BLaER1 (cell line): ENCODE measurements around the gene PHF21B.
"Not testable (repeated sequence)": the region's sequence is repeated elsewhere in the genome, so short reads cannot be mapped to it uniquely, and the experiment has no call there.

Source experiments
- H3K27ac ChIP-seq: shearing (Covaris generic); formaldehyde crosslinking; 2 replicates; pipeline ENCODE4 v1.8.1; 2022
- H3K27me3 ChIP-seq: shearing (Covaris generic); formaldehyde crosslinking; 2 replicates; pipeline ENCODE4 v1.8.1; 2022
- H3K36me3 ChIP-seq: shearing (Covaris generic); formaldehyde crosslinking; 2 replicates; pipeline ENCODE4 v1.8.1; 2022
- H3K4me1 ChIP-seq: shearing (Covaris generic); formaldehyde crosslinking; 2 replicates; pipeline ENCODE4 v1.8.1; 2022
- H3K4me2 ChIP-seq: shearing (Covaris generic); formaldehyde crosslinking; 2 replicates; pipeline ENCODE4 v1.8.1; 2022
- H3K4me3 ChIP-seq: shearing (Covaris generic); formaldehyde crosslinking; 2 replicates; pipeline ENCODE4 v1.8.1; 2022
- H3K9ac ChIP-seq: shearing (Covaris generic); formaldehyde crosslinking; 2 replicates; pipeline ENCODE4 v1.8.1; 2022
- H3K9me3 ChIP-seq: shearing (Covaris generic); formaldehyde crosslinking; 2 replicates; pipeline ENCODE4 v1.8.1; 2022
- H4K20me1 ChIP-seq: shearing (Covaris generic); formaldehyde crosslinking; 2 replicates; pipeline ENCODE4 v1.8.1; 2022
- Cebpa-rat ChIP-seq: shearing (Covaris generic); IDR thresholded peaks from 2 replicates; pipeline ENCODE4 v1.8.1; 2022

PHF21B gene

DNA sequence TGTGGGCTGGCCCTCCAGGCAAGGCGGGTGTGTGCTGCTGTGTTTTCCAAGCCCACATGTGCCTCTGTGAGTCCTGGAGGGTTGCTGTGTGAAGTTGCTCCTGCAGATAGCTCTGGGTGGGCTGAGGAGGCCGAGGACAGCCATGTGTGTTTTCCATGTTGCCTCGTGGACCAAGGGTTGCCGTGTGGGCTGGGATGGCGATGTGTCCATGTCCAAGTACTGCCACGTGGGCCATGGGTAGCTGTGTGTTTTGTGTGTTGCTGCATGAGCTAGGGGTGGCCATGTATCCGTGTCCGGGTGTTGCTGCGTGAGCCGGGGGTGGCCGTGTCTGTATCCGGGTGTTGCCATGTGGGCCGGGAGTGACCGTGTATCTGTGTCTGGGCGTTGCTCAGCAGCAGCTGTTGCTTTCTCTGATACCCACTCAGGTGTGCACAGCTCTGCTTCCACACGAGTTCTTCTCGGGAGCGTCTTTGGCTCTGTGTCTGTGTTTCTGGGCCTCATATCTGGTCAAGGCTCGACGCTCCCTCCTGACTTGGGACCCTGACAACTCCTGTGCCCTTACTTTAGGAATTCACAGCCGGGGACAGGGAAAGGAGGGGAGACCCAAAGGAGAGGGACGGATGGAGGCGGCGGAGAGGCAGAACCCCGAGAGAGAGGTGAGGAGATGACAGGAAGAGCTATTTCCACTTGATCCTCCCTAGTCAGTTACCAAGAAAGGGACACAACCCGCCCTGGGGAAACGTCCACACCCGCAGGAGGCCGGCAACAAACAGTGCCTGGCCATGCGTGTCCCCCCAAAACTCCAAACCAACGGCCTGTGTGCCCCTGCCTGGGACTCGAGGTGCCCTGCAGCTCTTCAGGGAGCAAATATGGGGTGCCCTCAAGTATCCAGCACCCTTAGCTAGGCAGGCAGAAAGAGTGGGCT is 83.1 kb downstream of the PHF21B start:
- Histone ChIP-seq H3K4me3 (no peak overlapping the region), H3K9ac (no peak overlapping the region), H3K27ac (no peak overlapping the region), H3K4me2 (no peak overlapping the region), H4K20me1 (no peaks in the 10 kb centered on the region), H3K27me3 (no peaks in the 10 kb centered on the region), H3K9me3 (peaks cover 7% of the 10 kb centered on the region; the same call in 1 of the 2 replicates), H3K36me3 (no peaks in the 10 kb centered on the region), H3K4me1 (peaks cover 9% of the 10 kb centered on the region)
- TF ChIP-seq Cebpa-rat, result no peak

DNA sequence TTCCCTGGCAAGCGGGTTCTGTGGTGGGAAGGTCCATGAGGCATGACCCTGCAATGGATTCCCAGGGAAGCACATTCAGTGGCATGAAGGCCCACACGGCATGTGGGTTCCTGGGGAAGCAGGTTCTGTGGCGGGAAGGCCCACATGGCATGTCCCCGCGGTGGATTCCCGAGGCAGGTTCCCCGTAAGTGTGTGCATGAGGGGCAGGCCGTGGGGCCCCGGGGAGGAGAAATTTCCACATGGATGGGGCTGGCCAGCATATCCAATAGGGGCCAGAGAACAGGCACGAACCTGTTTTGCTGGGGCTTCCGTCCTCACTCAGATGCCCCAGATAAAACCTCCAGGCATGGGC is 83.7 kb downstream of the PHF21B start:
- Histone ChIP-seq H3K4me2 (no peak overlapping the region), H3K9me3 (peaks cover 7% of the 10 kb centered on the region; the same call in 1 of the 2 replicates), H3K27me3 (no peaks in the 10 kb centered on the region), H3K9ac (no peak overlapping the region), H3K4me3 (no peak overlapping the region), H3K36me3 (no peaks in the 10 kb centered on the region), H3K4me1 (peaks cover 6% of the 10 kb centered on the region), H3K27ac (no peak overlapping the region), H4K20me1 (no peaks in the 10 kb centered on the region)
- no peak for TF ChIP-seq Cebpa-rat

DNA sequence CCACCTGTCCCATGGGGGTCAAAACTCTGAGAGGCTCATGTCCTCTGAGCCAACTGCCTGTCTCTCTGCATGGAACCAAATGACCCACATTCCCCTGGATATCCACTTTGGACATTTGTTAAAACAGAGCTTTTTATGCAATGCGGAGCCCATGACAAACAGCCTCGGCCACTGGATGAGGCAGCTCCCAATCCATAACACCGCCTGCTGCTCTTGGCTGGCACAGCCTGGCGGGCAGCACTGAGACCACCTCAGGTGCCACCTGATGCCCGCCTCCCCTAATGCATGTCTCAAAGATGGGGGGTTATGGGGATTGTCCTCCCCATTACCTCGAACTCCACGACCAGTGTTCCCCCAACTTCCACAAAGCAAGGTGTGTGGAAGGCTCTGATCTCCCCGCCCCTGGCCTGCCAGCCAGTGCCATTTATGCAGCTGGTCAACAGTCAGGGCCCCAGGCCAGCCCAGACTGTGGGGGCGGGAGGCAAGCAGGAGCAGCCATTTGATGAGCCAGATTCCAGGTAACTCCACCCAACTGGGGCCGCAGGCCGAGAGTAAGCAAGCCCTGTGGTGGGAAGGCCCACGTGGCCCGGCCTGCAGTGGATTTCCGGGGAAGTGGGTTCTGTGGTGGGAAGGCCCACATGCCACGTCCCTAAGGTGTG is 84.2 kb downstream of the PHF21B start:
- no peaks in the 10 kb centered on the region for H3K27me3 ChIP-seq
- H3K4me3 ChIP-seq, result no peak overlapping the region
- peaks cover 7% of the 10 kb centered on the region; the same call in 1 of the 2 replicates for H3K9me3 ChIP-seq
- no peak for TF ChIP-seq Cebpa-rat
- no peak overlapping the region for H3K4me2 ChIP-seq
- H3K27ac ChIP-seq, result no peak overlapping the region
- H3K9ac ChIP-seq, result no peak overlapping the region
- no peaks in the 10 kb centered on the region for H3K36me3 ChIP-seq
- no peaks in the 10 kb centered on the region for H4K20me1 ChIP-seq
- H3K4me1 ChIP-seq, result peaks cover 6% of the 10 kb centered on the region

DNA sequence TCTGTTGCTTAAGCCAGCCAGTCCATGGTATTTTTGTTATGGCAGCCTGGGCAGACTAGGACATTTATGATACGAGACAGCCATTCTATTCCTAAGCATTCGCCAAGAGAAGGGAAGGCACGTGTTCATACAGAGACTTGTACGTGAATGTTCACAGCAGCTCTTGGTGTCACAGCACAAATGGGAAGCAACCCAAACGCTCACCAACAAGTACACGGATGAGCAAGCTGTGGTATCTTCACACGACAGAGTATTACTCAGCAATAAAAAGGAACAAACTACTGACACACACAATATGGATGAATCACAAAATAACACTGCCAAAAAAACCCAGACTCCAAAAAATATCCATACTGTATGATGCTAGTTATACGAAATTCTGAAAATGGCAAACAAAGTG is 85.1 kb downstream of the PHF21B start:
- no peak overlapping the region for H3K4me2 ChIP-seq
- H3K36me3 ChIP-seq, result no peaks in the 10 kb centered on the region
- peaks cover 7% of the 10 kb centered on the region; the same call in 1 of the 2 replicates for H3K9me3 ChIP-seq
- no peaks in the 10 kb centered on the region for H3K27me3 ChIP-seq
- no peak overlapping the region for H3K27ac ChIP-seq
- peaks cover 6% of the 10 kb centered on the region for H3K4me1 ChIP-seq
- H3K4me3 ChIP-seq, result no peak overlapping the region
- no peak overlapping the region for H3K9ac ChIP-seq
- H4K20me1 ChIP-seq, result no peaks in the 10 kb centered on the region
- TF ChIP-seq Cebpa-rat, result no peak

DNA sequence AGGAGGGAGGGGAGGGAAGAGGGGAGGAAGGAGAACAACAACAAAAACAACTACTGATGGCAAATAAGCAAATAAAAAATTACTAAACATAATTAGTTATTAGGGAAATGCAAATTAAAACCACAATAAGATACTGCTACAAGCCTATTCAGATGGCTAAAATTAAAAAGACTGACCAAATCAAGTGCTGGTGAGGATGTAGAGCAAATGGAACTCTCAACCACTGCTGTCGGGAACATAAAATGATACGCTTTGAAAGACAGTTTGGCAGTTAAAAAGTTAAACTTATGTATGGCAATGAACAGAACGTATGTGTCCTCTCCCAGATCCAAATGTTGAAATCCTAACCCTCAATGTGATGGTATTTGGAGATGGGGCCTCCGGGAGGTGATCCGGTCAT is 85.7 kb downstream of the PHF21B start:
- Histone ChIP-seq H3K36me3 (no peaks in the 10 kb centered on the region), H3K4me2 (no peak overlapping the region), H3K27me3 (no peaks in the 10 kb centered on the region), H3K9ac (no peak overlapping the region), H3K4me1 (peaks cover 6% of the 10 kb centered on the region), H4K20me1 (no peaks in the 10 kb centered on the region), H3K4me3 (no peak overlapping the region), H3K9me3 (peaks cover 7% of the 10 kb centered on the region; the same call in 1 of the 2 replicates), H3K27ac (no peak overlapping the region)
- TF ChIP-seq Cebpa-rat, result no peak

DNA sequence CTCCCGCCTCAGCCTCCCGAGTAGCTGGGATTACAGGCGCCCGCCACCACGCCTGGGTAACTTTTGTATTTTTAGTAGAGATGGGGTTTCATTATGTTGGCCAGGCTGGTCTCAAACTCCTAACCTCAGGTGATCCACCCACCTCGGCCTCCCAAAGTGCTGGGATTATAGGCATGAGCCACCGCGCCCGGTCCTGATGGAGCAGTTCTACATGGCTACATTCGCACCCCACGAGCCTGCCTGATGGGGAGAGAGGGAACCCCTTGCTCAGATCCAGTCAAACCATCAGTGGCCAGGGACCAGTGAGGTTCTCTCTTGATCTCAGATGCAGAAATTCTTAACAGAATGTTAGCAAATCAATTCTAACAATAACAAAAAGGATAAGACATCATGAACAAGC is 88.0 kb downstream of the PHF21B start:
- H3K9me3 ChIP-seq, H3K36me3 ChIP-seq, H4K20me1 ChIP-seq, H3K4me1 ChIP-seq, H3K4me3 ChIP-seq, H3K9ac ChIP-seq, H3K27me3 ChIP-seq, H3K4me2 ChIP-seq, H3K27ac ChIP-seq: not testable (repeated sequence)

DNA sequence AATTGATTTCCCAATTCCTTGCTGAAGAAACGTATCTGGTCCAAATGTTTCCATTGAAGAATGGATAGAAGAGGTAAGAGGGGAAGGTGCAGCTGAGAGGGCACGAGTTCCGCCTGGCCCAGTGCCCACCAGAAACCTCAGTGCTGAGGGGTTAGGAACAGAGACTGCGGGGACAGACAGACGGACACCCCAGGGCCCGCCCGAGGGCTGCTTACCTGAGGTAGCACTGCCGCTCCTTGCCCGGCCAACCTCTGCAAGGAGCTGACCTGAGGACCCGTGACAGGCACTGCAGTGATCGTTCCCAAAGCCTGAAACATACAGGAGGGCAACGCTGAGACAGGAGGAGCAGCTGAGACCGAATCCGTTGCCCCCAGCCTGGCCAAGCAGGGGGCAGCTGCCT is 89.6 kb downstream of the PHF21B start:
- H3K27ac ChIP-seq, result no peak overlapping the region
- H3K36me3 ChIP-seq, result no peaks in the 10 kb centered on the region
- no peak for TF ChIP-seq Cebpa-rat
- no peaks in the 10 kb centered on the region for H3K4me1 ChIP-seq
- H3K9me3 ChIP-seq, result peaks cover 7% of the 10 kb centered on the region; the same call in 1 of the 2 replicates
- no peaks in the 10 kb centered on the region for H4K20me1 ChIP-seq
- H3K4me2 ChIP-seq, result no peak overlapping the region
- H3K4me3 ChIP-seq, result no peak overlapping the region
- H3K9ac ChIP-seq, result no peak overlapping the region
- H3K27me3 ChIP-seq, result no peaks in the 10 kb centered on the region

DNA sequence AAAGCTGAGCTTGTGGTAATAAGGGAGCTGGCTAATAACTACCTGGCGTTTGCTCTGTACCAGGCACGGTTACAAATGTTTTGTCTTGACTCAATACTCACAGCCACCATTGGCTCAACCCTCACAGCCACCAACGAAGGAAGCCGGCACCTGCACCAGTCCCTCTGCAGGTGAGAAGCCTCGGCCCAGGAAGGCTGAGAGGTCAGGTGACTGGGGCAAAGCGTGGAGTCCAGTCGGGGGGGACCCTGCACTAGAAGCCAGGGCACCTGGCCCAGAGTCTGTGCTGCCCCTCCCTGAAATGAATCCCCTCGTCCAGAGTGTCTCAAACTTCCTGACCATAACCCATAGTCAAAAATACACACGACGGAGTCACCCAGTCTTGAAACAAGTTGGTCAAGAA is 90.1 kb downstream of the PHF21B start:
- TF ChIP-seq Cebpa-rat, result no peak
- no peaks in the 10 kb centered on the region for H3K4me1 ChIP-seq
- H4K20me1 ChIP-seq, result no peaks in the 10 kb centered on the region
- H3K27me3 ChIP-seq, result no peaks in the 10 kb centered on the region
- no peak overlapping the region for H3K27ac ChIP-seq
- no peak overlapping the region for H3K4me3 ChIP-seq
- peaks cover 7% of the 10 kb centered on the region; the same call in 1 of the 2 replicates for H3K9me3 ChIP-seq
- H3K36me3 ChIP-seq, result no peaks in the 10 kb centered on the region
- H3K9ac ChIP-seq, result no peak overlapping the region
- no peak overlapping the region for H3K4me2 ChIP-seq

DNA sequence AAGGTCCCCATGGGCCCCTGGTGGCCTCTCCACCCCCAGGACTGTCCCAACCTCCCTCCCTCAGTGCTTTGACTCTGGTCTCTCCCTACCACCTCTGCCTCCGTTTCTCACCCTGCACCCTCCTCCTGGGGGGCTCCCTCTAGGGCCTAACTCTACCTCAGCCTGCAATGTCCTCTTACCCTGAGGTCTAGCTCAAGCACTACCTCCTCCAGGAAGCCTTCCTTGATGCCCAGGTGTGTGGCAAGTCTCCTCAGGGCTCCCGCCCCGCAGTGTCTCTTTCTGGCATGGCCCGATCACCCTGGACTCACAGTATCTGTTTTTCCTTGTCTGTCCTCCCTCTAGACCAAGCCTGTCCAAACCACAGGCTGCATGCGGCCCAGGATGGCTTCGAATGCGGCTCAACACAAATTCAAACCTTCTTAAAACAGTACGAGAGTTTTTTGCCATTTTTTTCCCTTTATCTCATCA is 90.8 kb downstream of the PHF21B start:
- H3K36me3 ChIP-seq, result no peaks in the 10 kb centered on the region
- no peaks in the 10 kb centered on the region for H3K27me3 ChIP-seq
- H3K4me1 ChIP-seq, result no peaks in the 10 kb centered on the region

More for the DNA sequence above, 90.8 kb downstream of the PHF21B start:
- Histone ChIP-seq H3K27ac (no peak overlapping the region), H3K4me3 (no peak overlapping the region), H3K9me3 (no peaks in the 10 kb centered on the region), H3K4me2 (no peak overlapping the region), H4K20me1 (no peaks in the 10 kb centered on the region), H3K9ac (no peak overlapping the region)
- TF ChIP-seq Cebpa-rat, result no peak
